WI38 (cell line): ENCODE measurements around the gene ALS2.

Source experiments
- H3K4me3 ChIP-seq: 2 replicates; pipeline ENCODE4 v1.5.1; 2011; ENCODE audit warnings: low read depth, mild to moderate bottlenecking, control low read depth, low read length
- CTCF ChIP-seq: IDR thresholded peaks from 2 replicates; pipeline ENCODE4 v1.5.1; 2012; ENCODE audit warnings: low read depth, mild to moderate bottlenecking, control low read depth, low read length

Gene ALS2

GRCh38 chr2:201790989-201791388 lies 10.3 kb upstream of the ALS2 start:
- no peak overlapping the region for H3K4me3 ChIP-seq
- TF ChIP-seq CTCF = no peak

- no peak for TF ChIP-seq CTCF
- H3K4me3 ChIP-seq = no peak overlapping the region
Observed at GRCh38 chr2:201790291-201790690, 9.6 kb upstream of the ALS2 start.

- H3K4me3 ChIP-seq = no peak overlapping the region
- no peak for TF ChIP-seq CTCF
Observed at GRCh38 chr2:201789395-201789794, 8.7 kb upstream of the ALS2 start.

GRCh38 chr2:201788371-201788770 lies 7.6 kb upstream of the ALS2 start:
- no peak overlapping the region for H3K4me3 ChIP-seq
- TF ChIP-seq CTCF = no peak

GRCh38 chr2:201786471-201786870 lies 5.7 kb upstream of the ALS2 start:
- no peak overlapping the region for H3K4me3 ChIP-seq
- TF ChIP-seq CTCF = no peak

GRCh38 chr2:201785135-201785534 lies 4.4 kb upstream of the ALS2 start:
- TF ChIP-seq CTCF = no peak
- no peak overlapping the region for H3K4me3 ChIP-seq

GRCh38 chr2:201784563-201784962 lies 3.8 kb upstream of the ALS2 start:
- H3K4me3 ChIP-seq = no peak overlapping the region
- TF ChIP-seq CTCF = no peak
